HepG2 (cell line): ENCODE results near the gene HSF4. TPM values are rescaled to one million over a fixed set of nuclear protein-coding genes. Genes with fewer than 3 reads are reported as not detected.

Source experiments
- AKAP8 ChIP-seq: sonication (generic); formaldehyde crosslinking; IDR thresholded peaks from 2 replicates; pipeline ENCODE4 v1.5.1; 2020; ENCODE audit warnings: mild to moderate bottlenecking, missing genetic modification reagents
- FOXP4 ChIP-seq: sonication (generic); formaldehyde crosslinking; IDR thresholded peaks from 2 replicates; pipeline ENCODE4 v1.4.0; 2020; ENCODE audit warnings: missing genetic modification reagents
- IRF2 ChIP-seq: IDR thresholded peaks from 2 replicates; pipeline ENCODE4 v1.6.1; 2018; ENCODE audit warnings: missing genetic modification reagents, missing compliant biosample characterization
- NONO ChIP-seq, 2 experiments: fragments of 450-650 bp in 1 of 2; sonication (generic) in 1 of 2; formaldehyde crosslinking in 1 of 2; IDR thresholded peaks in 1 of 2; conservative IDR thresholded peaks in 1 of 2; 2 replicates each; pipeline versions ENCODE4 v1.6.1 to v1.8.0; 2017 to 2022; ENCODE audit warnings: mild to moderate bottlenecking in 1 of 2, missing genetic modification reagents in 1 of 2, moderate library complexity in 1 of 2
- SRSF1 ChIP-seq: fragments of 200-400 bp; formaldehyde crosslinking; optimal IDR thresholded peaks from 2 replicates; pipeline ENCODE3; 2017; ENCODE audit warnings: mild to moderate bottlenecking, low read depth, low read length, moderate library complexity
- ZNF121 ChIP-seq: sonication (generic); formaldehyde crosslinking; IDR thresholded peaks from 2 replicates; pipeline ENCODE4 v1.5.0; 2020; ENCODE audit warnings: mild to moderate bottlenecking, missing genetic modification reagents
- ZNF142 ChIP-seq: sonication (generic); formaldehyde crosslinking; IDR thresholded peaks from 2 replicates; pipeline ENCODE4 v1.4.0; 2020; ENCODE audit warnings: missing genetic modification reagents
- ZNF407 ChIP-seq: sonication (generic); formaldehyde crosslinking; IDR thresholded peaks from one replicate; pipeline ENCODE4 v1.5.1; 2020; ENCODE audit warnings: mild to moderate bottlenecking, missing genetic modification reagents; ENCODE audit errors: not compliant biosample characterization
- polyA plus RNA-seq, 8 experiments: library from polyadenylated mRNA; depleted of rRNA in 3 of 8; stranded (reverse) in 7 of 8; unstranded in 1 of 8; fragments of >200 nt; fragmentation: Illumina TruSeq in 4 of 8; extraction: Trizol in 4 of 8; gene quantifications; 2 replicates each; pipeline versions ENCODE4 v1.2.1 to v1.2.3, GENCODE V29; 2011 to 2016; ENCODE audit warnings: low read depth in 4 of 8, missing spikeins in 1 of 8, mixed read lengths in 1 of 8; ENCODE audit not compliant: insufficient read depth in 1 of 8
- total RNA-seq, 5 experiments: library from RNA; depleted of rRNA; stranded (reverse); fragments of >200 nt; fragmentation: Illumina TruSeq; extraction: Trizol; gene quantifications; 2 replicates each; pipeline ENCODE4 v1.2.3, GENCODE V29; 2016; ENCODE audit warnings: low read depth in 1 of 5
- TF ChIP-seq, protein P1 (sequence below): sonication (generic); formaldehyde crosslinking; IDR thresholded peaks from 2 replicates; pipeline ENCODE4 v1.8.1; 2023; ENCODE audit warnings: missing genetic modification reagents, mild to moderate bottlenecking, borderline replicate concordance

Gene HSF4
- total and polyA plus RNA-seq, 2 of the 13 experiments (the other 11 are each of a cell fraction or from before 2014, with no cell fraction given), result 3.5 to 16.9 TPM

GRCh38 chr16:67207249-67208091 is 42.9 kb downstream of the HSF4 start (continued):
- TF ChIP-seq FOXP4 (CRISPR knock-in tag) (no peak), SRSF1 (peak; percentile 11), NONO (IDR thresholded peaks at IDR 0.05) (no peak), NONO (CRISPR knock-in tag; conservative IDR thresholded peaks at IDR 0.05) (0 out of 2 replicates have a peak, but pooled peaks have one; percentile 41), IRF2 (no peak), ZNF142 (CRISPR knock-in tag) (peak; percentile 46; the same call in 1 of the 2 replicates), ZNF407 (CRISPR knock-in tag) (peak; percentile 81), ZNF121 (CRISPR knock-in tag) (peak; percentile 63), AKAP8 (peak; percentile 67; the same call in 1 of the 2 replicates)
- TF ChIP-seq, protein P1, sequence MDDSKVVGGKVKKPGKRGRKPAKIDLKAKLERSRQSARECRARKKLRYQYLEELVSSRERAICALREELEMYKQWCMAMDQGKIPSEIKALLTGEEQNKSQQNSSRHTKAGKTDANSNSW (CRISPR knock-in tag), result no peak
